Adrenal gland (tissue), 5 donors: Measurements from ENCODE around the gene DSN1.

ENCODE experiments used
- POLR2A ChIP-seq, 2 donors: fragments of 450-650 bp; IDR thresholded peaks; one replicate each; pipeline ENCODE4 v1.6.1; 2017; ENCODE audit warnings: antibody characterized with exemption in 2 of 2, mild to moderate bottlenecking in 2 of 2, moderate library complexity in 1 of 2
- TF ChIP-seq, protein P1 (sequence below), 6 experiments: fragments of 450-650 bp in 4 of 6; fragments of 200-600 bp in 2 of 6; sonication (generic) in 1 of 6; IDR thresholded peaks; 1 replicate in 5 of 6; 2 replicates in 1 of 6; pipeline versions ENCODE4 v1.5.1 to v1.8.0; 2016 to 2021; ENCODE audit warnings: antibody characterized with exemption in 6 of 6, mild to moderate bottlenecking in 2 of 6, moderate library complexity in 1 of 6
- donor health status: DM: no; HTN: no; CAD: no.

DNA sequence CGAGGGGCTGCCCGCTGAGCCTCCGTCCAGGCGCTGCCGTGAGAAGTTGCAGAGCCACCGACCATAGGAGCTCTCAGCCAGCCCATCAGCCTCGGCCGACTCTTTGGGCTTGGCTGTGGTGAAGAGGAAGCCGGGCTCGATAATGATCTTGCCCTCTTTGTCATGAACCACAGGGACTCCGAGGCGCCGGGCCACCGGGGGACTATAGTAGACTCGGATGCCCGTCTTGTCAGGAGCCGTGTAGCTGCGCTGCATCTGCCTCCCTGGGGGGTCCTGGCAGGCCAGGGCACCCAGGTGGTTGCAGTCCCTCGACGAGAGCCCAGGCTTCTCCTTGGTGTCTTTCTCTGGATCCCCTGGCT, 20.5 kb upstream of the DSN1 start:
- TF ChIP-seq POLR2A (IDR thresholded peaks at IDR 0.05), result no peak
- TF ChIP-seq, protein P1, sequence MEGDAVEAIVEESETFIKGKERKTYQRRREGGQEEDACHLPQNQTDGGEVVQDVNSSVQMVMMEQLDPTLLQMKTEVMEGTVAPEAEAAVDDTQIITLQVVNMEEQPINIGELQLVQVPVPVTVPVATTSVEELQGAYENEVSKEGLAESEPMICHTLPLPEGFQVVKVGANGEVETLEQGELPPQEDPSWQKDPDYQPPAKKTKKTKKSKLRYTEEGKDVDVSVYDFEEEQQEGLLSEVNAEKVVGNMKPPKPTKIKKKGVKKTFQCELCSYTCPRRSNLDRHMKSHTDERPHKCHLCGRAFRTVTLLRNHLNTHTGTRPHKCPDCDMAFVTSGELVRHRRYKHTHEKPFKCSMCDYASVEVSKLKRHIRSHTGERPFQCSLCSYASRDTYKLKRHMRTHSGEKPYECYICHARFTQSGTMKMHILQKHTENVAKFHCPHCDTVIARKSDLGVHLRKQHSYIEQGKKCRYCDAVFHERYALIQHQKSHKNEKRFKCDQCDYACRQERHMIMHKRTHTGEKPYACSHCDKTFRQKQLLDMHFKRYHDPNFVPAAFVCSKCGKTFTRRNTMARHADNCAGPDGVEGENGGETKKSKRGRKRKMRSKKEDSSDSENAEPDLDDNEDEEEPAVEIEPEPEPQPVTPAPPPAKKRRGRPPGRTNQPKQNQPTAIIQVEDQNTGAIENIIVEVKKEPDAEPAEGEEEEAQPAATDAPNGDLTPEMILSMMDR (IDR thresholded peaks at IDR 0.05), result no peak
